A673 (cell line): Measurements from ENCODE around the gene PRKG1. TPM values are rescaled to one million over a fixed set of nuclear protein-coding genes. Genes with fewer than 3 reads are reported as not detected.
A peak's percentile ranks its signal among the peaks of the same experiment; 100 is the strongest.

Experiments used
- BruUV-seq: library from RNA; stranded (reverse); fragments of 400-500 nt; replicated peaks from 2 replicates; lab custom pipeline; 2021; lab: Mats Ljungman, UMichigan
- CTCF ChIA-PET: fragments of 300-600 bp; sonication (Branson Sonifier 250); formaldehyde crosslinking; loops from one replicate; lab custom pipeline; 2022; ENCODE audit warnings: antibody characterized with exemption; lab: Charles Lee
- POLR2A ChIA-PET: fragments of 300-600 bp; sonication (Branson Sonifier 250); formaldehyde crosslinking; loops from one replicate; lab custom pipeline; 2022; ENCODE audit warnings: antibody characterized with exemption; ENCODE audit not compliant: low non-redundant PET; lab: Charles Lee
- DNase-seq: peaks from one replicate; pipeline ENCODE4 v3.0.0-alpha.2; 2015; ENCODE audit warnings: low spot score
- H3K27ac ChIP-seq: fragments of 200-600 bp; sonication (generic); 2 replicates; pipeline ENCODE4 v1.5.1; 2016; ENCODE audit warnings: mixed run types, low read depth, mild to moderate bottlenecking, mixed read lengths, antibody characterized with exemption, low read length; ENCODE audit not compliant: poor library complexity, severe bottlenecking
- H3K27me3 ChIP-seq: fragments of 200-600 bp; sonication (generic); replicated peaks from 2 replicates; pipeline ENCODE4 v1.6.1; 2017; ENCODE audit warnings: mixed run types, low read depth, mild to moderate bottlenecking, mixed read lengths, antibody characterized with exemption, low read length; ENCODE audit not compliant: insufficient read depth, poor library complexity
- H3K36me3 ChIP-seq: fragments of 200-600 bp; sonication (generic); 2 replicates; pipeline ENCODE4 v1.6.1; 2016; ENCODE audit warnings: mixed run types, mild to moderate bottlenecking, mixed read lengths, antibody characterized with exemption, low read length; ENCODE audit not compliant: insufficient read depth, poor library complexity, severe bottlenecking
- H3K4me1 ChIP-seq: fragments of 200-600 bp; sonication (generic); 2 replicates; pipeline ENCODE4 v1.6.1; 2017; ENCODE audit warnings: mixed run types, mild to moderate bottlenecking, mixed read lengths, antibody characterized with exemption, low read length; ENCODE audit not compliant: insufficient read depth, poor library complexity, severe bottlenecking
- H3K4me3 ChIP-seq: fragments of 200-600 bp; sonication (generic); 2 replicates; pipeline ENCODE4 v1.5.1; 2016; ENCODE audit warnings: low read depth, mixed run types, mild to moderate bottlenecking, mixed read lengths, low read length; ENCODE audit not compliant: poor library complexity, severe bottlenecking
- H3K9me3 ChIP-seq: fragments of 200-600 bp; sonication (generic); 2 replicates; pipeline ENCODE4 v1.6.1; 2016; ENCODE audit warnings: mixed run types, low read depth, mild to moderate bottlenecking, mixed read lengths, antibody characterized with exemption, low read length; ENCODE audit not compliant: poor library complexity, severe bottlenecking
- EZH2 ChIP-seq: fragments of 200-600 bp; sonication (generic); IDR thresholded peaks from 2 replicates; pipeline ENCODE4 v1.6.1; 2017; ENCODE audit warnings: borderline replicate concordance, low read depth, mild to moderate bottlenecking, mixed read lengths, antibody characterized with exemption, low read length; ENCODE audit not compliant: poor library complexity, severe bottlenecking
- intact Hi-C: fragments of 100-400 bp; cut with micrococcal nuclease; formaldehyde crosslinking; loops from one replicate; pipeline ENCODE4 v1.10.0; 2022; ENCODE audit not compliant: unreplicated experiment
- total RNA-seq: library from RNA; stranded (reverse); gene quantifications from 2 replicates; pipeline ENCODE4 v1.2.3, GENCODE V29; 2021
- TF ChIP-seq, protein P1 (sequence below): fragments of 300-800, 200-600 bp; sonication (generic); conservative IDR thresholded peaks from 2 replicates; pipeline ENCODE4 v1.5.1; 2017; ENCODE audit warnings: low read depth, mild to moderate bottlenecking, antibody characterized with exemption, low read length, moderate library complexity, mixed read lengths

Gene PRKG1
- total RNA-seq, 1 experiment from 2014 or later: 0.58 TPM

DNA sequence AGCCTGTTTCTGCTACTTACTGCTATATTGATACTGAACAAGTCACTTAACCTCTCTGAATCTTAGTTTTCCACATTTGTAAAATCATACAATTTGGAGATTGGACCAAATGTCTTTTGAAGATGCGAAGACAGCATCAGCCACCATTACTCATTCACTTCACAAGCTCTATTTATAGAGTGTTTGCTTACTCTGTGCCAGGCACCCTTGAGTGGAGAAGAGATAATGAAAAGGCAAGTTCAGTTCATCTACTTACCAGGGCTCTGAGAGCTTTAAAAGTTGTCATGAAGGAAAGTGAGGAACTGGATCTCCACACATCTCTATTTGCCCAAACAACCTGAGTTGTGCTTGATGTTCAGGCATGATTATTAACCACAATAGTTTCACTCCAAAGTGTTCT is 347.6 kb downstream of the PRKG1 start:
- CTCF ChIA-PET: no interaction called here

GRCh38 chr10:51422311-51423120 is 348.2 kb downstream of the PRKG1 start:
- Histone ChIP-seq H3K36me3 (no peaks in the 10 kb centered on the region), H3K4me3 (no peak overlapping the region), H3K4me1 (no peaks in the 10 kb centered on the region), H3K27me3 (no peaks in the 10 kb centered on the region), H3K9me3 (no peaks in the 10 kb centered on the region), H3K27ac (no peak overlapping the region)
- no TSS peak for BruUV-seq
- no peak for TF ChIP-seq EZH2
- TF ChIP-seq, protein P1, sequence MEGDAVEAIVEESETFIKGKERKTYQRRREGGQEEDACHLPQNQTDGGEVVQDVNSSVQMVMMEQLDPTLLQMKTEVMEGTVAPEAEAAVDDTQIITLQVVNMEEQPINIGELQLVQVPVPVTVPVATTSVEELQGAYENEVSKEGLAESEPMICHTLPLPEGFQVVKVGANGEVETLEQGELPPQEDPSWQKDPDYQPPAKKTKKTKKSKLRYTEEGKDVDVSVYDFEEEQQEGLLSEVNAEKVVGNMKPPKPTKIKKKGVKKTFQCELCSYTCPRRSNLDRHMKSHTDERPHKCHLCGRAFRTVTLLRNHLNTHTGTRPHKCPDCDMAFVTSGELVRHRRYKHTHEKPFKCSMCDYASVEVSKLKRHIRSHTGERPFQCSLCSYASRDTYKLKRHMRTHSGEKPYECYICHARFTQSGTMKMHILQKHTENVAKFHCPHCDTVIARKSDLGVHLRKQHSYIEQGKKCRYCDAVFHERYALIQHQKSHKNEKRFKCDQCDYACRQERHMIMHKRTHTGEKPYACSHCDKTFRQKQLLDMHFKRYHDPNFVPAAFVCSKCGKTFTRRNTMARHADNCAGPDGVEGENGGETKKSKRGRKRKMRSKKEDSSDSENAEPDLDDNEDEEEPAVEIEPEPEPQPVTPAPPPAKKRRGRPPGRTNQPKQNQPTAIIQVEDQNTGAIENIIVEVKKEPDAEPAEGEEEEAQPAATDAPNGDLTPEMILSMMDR: peak; percentile 84
- CTCF ChIA-PET: no interaction called here
- peak; percentile 61 for DNase-seq
- POLR2A ChIA-PET: no interaction called here
- intact Hi-C loops: loop anchor here (1.0 to 10.0 kb wide), 3 partner anchors 359 to 638 kb away; no protein-coding TSS in a partner anchor

More for the DNA sequence above, 347.6 kb downstream of the PRKG1 start:
- POLR2A ChIA-PET: no interaction called here
- intact Hi-C loops: loop anchor here (1.0 to 10.0 kb wide), 3 partner anchors 359 to 637 kb away; no protein-coding TSS in a partner anchor
- no peak for TF ChIP-seq EZH2
- TF ChIP-seq, protein P1: no peak
- Histone ChIP-seq H3K27me3 (no peaks in the 10 kb centered on the region), H3K9me3 (no peaks in the 10 kb centered on the region), H3K27ac (no peak overlapping the region), H3K4me3 (no peak overlapping the region), H3K4me1 (no peaks in the 10 kb centered on the region), H3K36me3 (no peaks in the 10 kb centered on the region)
- DNase-seq: no peak
- BruUV-seq: no TSS peak

DNA sequence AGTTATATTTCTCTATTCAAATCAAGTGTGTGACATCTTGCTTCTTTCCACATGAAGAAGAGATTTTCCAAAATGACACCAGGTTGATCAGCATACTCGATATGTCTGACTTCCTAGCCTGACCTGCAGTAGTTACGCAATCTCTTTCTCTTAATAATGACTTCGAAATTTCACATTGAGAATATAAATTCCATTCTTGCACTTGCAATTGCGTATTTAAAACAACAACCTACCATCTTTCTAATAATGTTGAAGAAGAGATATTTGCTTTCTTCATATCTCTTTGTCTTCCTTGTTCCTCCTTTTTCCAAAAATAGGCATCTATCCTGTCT is 348.8 kb downstream of the PRKG1 start:
- TF ChIP-seq, protein P1: no peak
- TF ChIP-seq EZH2: no peak
- no peaks in the 10 kb centered on the region for H3K9me3 ChIP-seq
- DNase-seq: no peak
- H3K36me3 ChIP-seq: no peaks in the 10 kb centered on the region
- BruUV-seq: no TSS peak
- H3K4me3 ChIP-seq: no peak overlapping the region
- H3K27ac ChIP-seq: no peak overlapping the region
- POLR2A ChIA-PET: no interaction called here
- intact Hi-C loops: loop anchor here (5.0 to 10.0 kb wide), 2 partner anchors 421 to 638 kb away; no protein-coding TSS in a partner anchor
- H3K27me3 ChIP-seq: no peaks in the 10 kb centered on the region
- CTCF ChIA-PET: no interaction called here
- no peaks in the 10 kb centered on the region for H3K4me1 ChIP-seq
